ENCODE results near the gene DGKB. TPM values are rescaled to one million over a fixed set of nuclear protein-coding genes. Genes with fewer than 3 reads are reported as not detected.

Gene DGKB
- total RNA-seq, 1 donor from 2014 or later, result 0.30 TPM

GRCh38 chr7:14855033-14855794 lies 47.3 kb downstream of the DGKB start:
- Histone ChIP-seq H3K9me3 (replicated peaks) (no peaks in the 10 kb centered on the region), H3K4me1 (no peaks in the 10 kb centered on the region), H3K27ac (replicated peaks) (peak overlapping the region; percentile 3), H3K36me3 (no peaks in the 10 kb centered on the region), H3K27me3 (ENCODE audit: low read depth) (no peaks in the 10 kb centered on the region), H3K4me3 (no peak overlapping the region)
- intact Hi-C loops (cut with micrococcal nuclease), result no loop called here
- no peak for DNase-seq
- no peak for TF ChIP-seq CTCF (IDR thresholded peaks at IDR 0.05; ENCODE audit: borderline replicate concordance)

- DNase-seq, result no peak
- H3K4me3 ChIP-seq, result no peak overlapping the region
- no peaks in the 10 kb centered on the region for H3K4me1 ChIP-seq
- H3K9me3 ChIP-seq (replicated peaks), result no peaks in the 10 kb centered on the region
- no peak for TF ChIP-seq CTCF (IDR thresholded peaks at IDR 0.05; ENCODE audit: borderline replicate concordance)
- intact Hi-C loops (cut with micrococcal nuclease), result no loop called here
- H3K27me3 ChIP-seq (ENCODE audit: low read depth), result no peaks in the 10 kb centered on the region
- no peak overlapping the region for H3K27ac ChIP-seq (replicated peaks)
- no peaks in the 10 kb centered on the region for H3K36me3 ChIP-seq
Observed at GRCh38 chr7:14854471-14854870, 48.1 kb downstream of the DGKB start.

GRCh38 chr7:14851610-14852009 lies 50.9 kb downstream of the DGKB start:
- H3K27ac ChIP-seq (replicated peaks), result no peak overlapping the region
- H3K36me3 ChIP-seq, result no peaks in the 10 kb centered on the region
- H3K4me3 ChIP-seq, result no peak overlapping the region
- H3K27me3 ChIP-seq (ENCODE audit: low read depth), result no peaks in the 10 kb centered on the region
- TF ChIP-seq CTCF (IDR thresholded peaks at IDR 0.05; ENCODE audit: borderline replicate concordance), result no peak
- DNase-seq, result no peak
- no peaks in the 10 kb centered on the region for H3K9me3 ChIP-seq (replicated peaks)
- intact Hi-C loops (cut with micrococcal nuclease), result no loop called here
- no peaks in the 10 kb centered on the region for H3K4me1 ChIP-seq

- H3K36me3 ChIP-seq, result no peaks in the 10 kb centered on the region
- intact Hi-C loops (cut with micrococcal nuclease), result no loop called here
- H3K27me3 ChIP-seq (ENCODE audit: low read depth), result no peaks in the 10 kb centered on the region
- no peak for TF ChIP-seq CTCF (IDR thresholded peaks at IDR 0.05; ENCODE audit: borderline replicate concordance)
- no peak overlapping the region for H3K4me3 ChIP-seq
- no peak for DNase-seq
- no peaks in the 10 kb centered on the region for H3K9me3 ChIP-seq (replicated peaks)
- no peak overlapping the region for H3K27ac ChIP-seq (replicated peaks)
- H3K4me1 ChIP-seq, result no peaks in the 10 kb centered on the region
Observed at GRCh38 chr7:14850039-14850438, 52.5 kb downstream of the DGKB start.

GRCh38 chr7:14846405-14846804 lies 56.1 kb downstream of the DGKB start:
- TF ChIP-seq CTCF (IDR thresholded peaks at IDR 0.05; ENCODE audit: borderline replicate concordance), result no peak

More at GRCh38 chr7:14846405-14846804, 56.1 kb downstream of the DGKB start:
- H3K27me3 ChIP-seq (ENCODE audit: low read depth), result no peaks in the 10 kb centered on the region
- no peak for DNase-seq
- no peaks in the 10 kb centered on the region for H3K9me3 ChIP-seq (replicated peaks)
- no peak overlapping the region for H3K4me3 ChIP-seq
- no peaks in the 10 kb centered on the region for H3K36me3 ChIP-seq
- intact Hi-C loops (cut with micrococcal nuclease), result no loop called here
- no peak overlapping the region for H3K27ac ChIP-seq (replicated peaks)
- H3K4me1 ChIP-seq, result no peaks in the 10 kb centered on the region

Measured in left ventricle myocardium inferior (tissue), 1 donor.